ENCODE data around the gene SETDB1.
A peak's percentile ranks its signal among the peaks of the same experiment; 100 is the strongest.
"Not testable (repeated sequence)": the region's sequence is repeated elsewhere in the genome, so short reads cannot be mapped to it uniquely, and the experiment has no call there.

The SETDB1 gene

DNA sequence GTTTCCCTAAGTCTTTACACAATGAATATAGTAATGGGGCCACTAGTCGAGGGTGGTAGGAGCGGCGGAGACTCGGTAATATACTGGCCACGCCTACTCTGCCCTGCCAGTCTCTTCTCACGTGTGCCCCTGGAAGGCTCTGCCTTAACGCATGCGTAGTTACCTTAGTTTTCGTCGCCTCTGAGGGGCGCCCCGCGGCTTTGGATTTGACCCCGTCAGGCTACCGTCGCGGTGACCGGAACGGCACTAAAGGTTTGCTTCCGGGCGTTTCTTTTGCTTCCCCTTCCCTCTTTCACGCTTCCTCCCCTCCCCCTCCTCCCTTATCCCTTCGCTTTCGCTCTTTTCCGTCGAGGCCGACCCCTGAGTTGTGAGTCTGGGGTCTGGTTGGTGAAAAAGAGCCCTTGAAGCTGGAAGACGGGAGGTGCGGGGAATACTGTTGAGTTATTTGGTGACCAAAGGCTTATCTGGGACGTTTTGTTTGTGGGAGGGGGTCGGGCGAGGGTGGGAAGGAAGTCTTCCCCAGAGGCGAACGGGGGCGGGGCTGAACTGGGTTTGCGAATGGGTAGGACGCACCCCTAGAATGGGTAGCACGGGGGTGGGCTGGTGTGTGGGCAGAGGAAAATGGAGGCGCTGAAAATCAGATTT lies at the start of gene SETDB1:
Gene SETDB1 (plus strand): TSS at position 267 of the 645 bp plus-strand sequence. CDS start 1,352 bp downstream, outside the sequence.
- Mint-ChIP-seq H3K36me3 (peaks cover 43% of the 10 kb centered on the region), H3K9me3 (peaks cover 6% of the 10 kb centered on the region), H3K4me3 (peak within 1 kb of the TSS; percentile 96), H3K4me1 (peaks cover 37% of the 10 kb centered on the region), H3K27me3 (no peaks in the 10 kb centered on the region), H3K27ac (peak within 1 kb of the TSS; percentile 94)
- CTCF ChIA-PET = interaction anchor here (0.9 to 2.2 kb wide), 3 partner anchors 122 to 366 kb away, joined by 3 to 8 read pairs (median 3); no protein-coding TSS in a partner anchor
- DNase-seq = peak; percentile 96

GRCh38 chr1:150878931-150879330 lies 47.2 kb upstream of the SETDB1 start:
- Mint-ChIP-seq H3K27me3 (peaks cover 14% of the 10 kb centered on the region), H3K4me1 (peaks cover 41% of the 10 kb centered on the region)
- CTCF ChIA-PET = interaction anchor here (0.7 to 1.4 kb wide), 3 partner anchors 16 to 249 kb away, joined by 3 to 4 read pairs (median 4); no protein-coding TSS in a partner anchor
- not testable (repeated sequence) for H3K27ac Mint-ChIP-seq, H3K9me3 Mint-ChIP-seq, DNase-seq, H3K36me3 Mint-ChIP-seq, H3K4me3 Mint-ChIP-seq

- H3K36me3 Mint-ChIP-seq = no peaks in the 10 kb centered on the region
- CTCF ChIA-PET = no interaction called here
- peaks cover 20% of the 10 kb centered on the region for H3K27me3 Mint-ChIP-seq
- no peak for DNase-seq
- H3K4me1 Mint-ChIP-seq = peaks cover 32% of the 10 kb centered on the region
- no peak overlapping the region for H3K4me3 Mint-ChIP-seq
- no peaks in the 10 kb centered on the region for H3K9me3 Mint-ChIP-seq
- no peak overlapping the region for H3K27ac Mint-ChIP-seq
These were observed 44.7 kb upstream of the SETDB1 start for GRCh38 chr1:150881331-150882070.

- Mint-ChIP-seq H3K27me3 (peaks cover 33% of the 10 kb centered on the region), H3K4me1 (peaks cover 26% of the 10 kb centered on the region)
- H3K36me3 Mint-ChIP-seq, H3K4me3 Mint-ChIP-seq, H3K9me3 Mint-ChIP-seq, H3K27ac Mint-ChIP-seq, DNase-seq, CTCF ChIA-PET: not testable (repeated sequence)
These were observed 43.0 kb upstream of the SETDB1 start for GRCh38 chr1:150883121-150883520.

- H3K4me1 Mint-ChIP-seq = peaks cover 51% of the 10 kb centered on the region
- H3K9me3 Mint-ChIP-seq = no peaks in the 10 kb centered on the region
- H3K27ac Mint-ChIP-seq = no peak within 1 kb of the TSS
- H3K36me3 Mint-ChIP-seq = peaks cover 3% of the 10 kb centered on the region
- peaks cover 33% of the 10 kb centered on the region for H3K27me3 Mint-ChIP-seq
- CTCF ChIA-PET = no interaction called here
- no peak for DNase-seq
- H3K4me3 Mint-ChIP-seq = no peak within 1 kb of the TSS
These were observed 39.1 kb upstream of the SETDB1 start, which contains the start of gene CTXND2 for GRCh38 chr1:150887018-150887417. Gene CTXND2, plus strand, starts transcription at chr1:150887136. Its CDS starts 25,179 bp downstream, at chr1:150912315.

DNA sequence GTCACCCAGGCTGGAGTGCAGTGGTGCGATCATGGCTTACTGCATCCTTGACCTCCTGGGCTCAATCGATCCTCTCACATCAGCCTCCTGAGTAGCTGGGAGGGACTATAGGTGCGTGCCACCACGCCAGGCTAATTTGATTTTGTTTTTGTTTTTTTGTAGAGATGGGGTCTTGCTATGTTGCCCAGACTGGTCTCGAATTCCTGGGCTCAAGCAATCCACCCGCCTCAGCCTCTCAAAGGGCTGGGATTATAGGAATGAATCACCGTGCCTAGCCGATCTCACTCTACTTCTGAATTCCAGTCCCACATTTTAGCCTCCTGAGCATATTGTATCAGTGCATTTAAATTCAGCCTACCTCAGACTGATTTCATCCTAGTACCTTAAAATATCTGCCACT lies 37.4 kb upstream of the SETDB1 start:
- Mint-ChIP-seq H3K27me3 (peaks cover 24% of the 10 kb centered on the region), H3K36me3 (peaks cover 3% of the 10 kb centered on the region), H3K4me3 (no peak overlapping the region), H3K9me3 (no peaks in the 10 kb centered on the region), H3K27ac (no peak overlapping the region), H3K4me1 (peaks cover 43% of the 10 kb centered on the region)
- no peak for DNase-seq
- CTCF ChIA-PET = no interaction called here

DNA sequence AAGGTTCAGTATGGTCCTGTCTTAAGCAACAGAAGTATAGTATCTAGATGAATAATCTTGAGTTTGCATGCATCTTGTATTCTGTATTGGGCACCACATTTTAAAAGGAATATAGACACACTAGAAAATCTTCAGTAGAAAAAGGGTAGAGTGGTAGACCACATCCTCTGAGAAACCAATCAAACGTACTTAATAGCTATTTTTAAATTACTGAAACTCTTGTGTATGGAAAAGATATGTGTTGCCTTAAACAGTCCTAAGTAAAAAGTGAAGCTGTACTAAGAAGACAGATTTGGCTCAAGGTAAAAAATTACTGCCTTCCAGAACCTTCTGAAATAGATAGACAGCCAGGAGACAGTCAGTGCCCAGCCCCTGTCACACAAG lies 36.1 kb upstream of the SETDB1 start:
- CTCF ChIA-PET = interaction anchor here (1.1 to 1.4 kb wide), 2 partner anchors 30 to 32 kb away, joined by 4 read pairs; no protein-coding TSS in a partner anchor
- peak overlapping the region; percentile 0 for H3K4me3 Mint-ChIP-seq
- peaks cover 39% of the 10 kb centered on the region for H3K4me1 Mint-ChIP-seq
- no peaks in the 10 kb centered on the region for H3K9me3 Mint-ChIP-seq
- H3K27ac Mint-ChIP-seq = peak overlapping the region; percentile 56
- peaks cover 3% of the 10 kb centered on the region for H3K36me3 Mint-ChIP-seq
- H3K27me3 Mint-ChIP-seq = peaks cover 23% of the 10 kb centered on the region
- DNase-seq = no peak

DNA sequence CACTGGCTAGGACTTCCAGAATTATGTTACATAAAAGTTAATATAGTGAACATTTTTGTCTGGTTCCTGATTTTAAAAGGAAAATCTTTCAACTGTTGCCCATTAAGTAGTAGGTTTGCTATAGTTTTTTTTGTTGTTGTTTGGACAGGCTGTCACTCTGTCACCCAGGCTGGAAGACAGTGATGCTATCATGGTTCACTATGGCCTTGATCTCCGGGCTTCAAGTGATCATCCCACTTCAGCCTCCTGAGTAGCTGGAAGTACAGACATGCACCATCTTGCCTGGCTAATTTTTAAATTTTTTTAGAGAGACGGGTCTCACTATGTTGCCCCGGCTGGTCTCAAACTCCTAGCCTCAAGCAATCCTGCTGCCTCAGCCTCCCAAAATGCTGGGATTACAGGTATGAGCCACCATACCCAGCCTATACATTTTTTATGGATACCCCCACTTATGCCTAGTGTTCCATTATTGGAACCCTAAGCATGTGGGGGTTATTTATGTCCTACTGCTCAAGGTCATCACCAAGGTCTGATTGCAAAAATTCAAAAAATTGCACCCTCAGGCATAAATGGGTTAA lies 32.7 kb upstream of the SETDB1 start:
- H3K4me1 Mint-ChIP-seq = peaks cover 29% of the 10 kb centered on the region

DNA sequence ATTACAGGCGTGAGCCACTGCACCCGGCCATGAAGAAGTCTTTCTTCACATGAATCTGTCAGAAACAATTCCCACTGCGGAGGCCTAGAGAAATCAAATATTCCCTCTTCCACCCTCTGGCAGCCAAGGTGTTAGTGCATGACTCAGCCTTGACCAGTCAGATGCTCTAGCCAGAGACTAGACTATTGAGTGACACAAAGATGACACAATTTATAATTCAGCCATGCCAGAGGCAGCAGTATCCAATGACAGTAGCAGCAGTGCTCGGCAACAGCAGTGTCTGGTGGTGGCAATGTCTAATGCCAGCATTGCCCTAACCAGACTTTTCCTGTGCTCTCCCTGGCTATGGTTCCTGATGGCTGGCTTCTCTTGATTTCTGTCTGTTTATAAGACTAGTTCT lies 30.5 kb upstream of the SETDB1 start:
- H3K27me3 Mint-ChIP-seq = peaks cover 22% of the 10 kb centered on the region
- no peaks in the 10 kb centered on the region for H3K36me3 Mint-ChIP-seq
- no peak for DNase-seq
- peaks cover 11% of the 10 kb centered on the region for H3K4me1 Mint-ChIP-seq
- H3K27ac Mint-ChIP-seq = no peak overlapping the region
- no peaks in the 10 kb centered on the region for H3K9me3 Mint-ChIP-seq
- CTCF ChIA-PET = no interaction called here
- H3K4me3 Mint-ChIP-seq = no peak overlapping the region

More for the DNA sequence above, 32.7 kb upstream of the SETDB1 start:
- no peak overlapping the region for H3K27ac Mint-ChIP-seq
- no peak overlapping the region for H3K4me3 Mint-ChIP-seq
- CTCF ChIA-PET = interaction anchor here (1.8 kb wide), 1 partner anchor 29 kb away, joined by 4 read pairs; no protein-coding TSS in a partner anchor
- no peaks in the 10 kb centered on the region for H3K9me3 Mint-ChIP-seq
- DNase-seq = no peak
- peaks cover 14% of the 10 kb centered on the region for H3K27me3 Mint-ChIP-seq
- peaks cover 3% of the 10 kb centered on the region for H3K36me3 Mint-ChIP-seq

DNA sequence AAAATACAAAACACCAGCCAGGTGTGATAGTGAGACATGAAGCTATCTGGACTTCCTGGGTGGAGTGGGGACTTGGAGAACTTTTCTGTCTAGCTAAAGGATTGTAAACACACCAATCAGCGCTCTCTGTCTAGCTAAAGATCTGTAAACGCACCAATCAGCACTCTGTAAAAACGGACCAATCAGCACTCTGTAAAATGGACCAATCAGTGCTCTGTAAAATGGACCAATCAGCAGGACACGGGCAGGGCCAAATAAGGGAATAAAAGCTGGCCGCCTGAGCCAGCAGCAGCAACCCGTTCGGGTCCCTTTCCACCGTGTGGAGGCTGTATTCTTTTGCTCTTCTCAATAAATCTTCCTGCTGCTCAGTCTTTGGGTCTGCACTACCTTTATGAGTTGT lies 26.4 kb upstream of the SETDB1 start:
- not testable (repeated sequence) for H3K4me3 Mint-ChIP-seq, H3K36me3 Mint-ChIP-seq, H3K9me3 Mint-ChIP-seq, H3K27ac Mint-ChIP-seq, DNase-seq, H3K4me1 Mint-ChIP-seq
- H3K27me3 Mint-ChIP-seq = peaks cover 23% of the 10 kb centered on the region
- CTCF ChIA-PET = interaction anchor here (1.3 kb wide), 1 partner anchor 22 kb away, joined by 3 read pairs; no protein-coding TSS in a partner anchor

- Mint-ChIP-seq H3K4me3 (no peak overlapping the region), H3K36me3 (no peaks in the 10 kb centered on the region), H3K4me1 (no peaks in the 10 kb centered on the region), H3K27ac (no peak overlapping the region), H3K9me3 (no peaks in the 10 kb centered on the region), H3K27me3 (peaks cover 12% of the 10 kb centered on the region)
- CTCF ChIA-PET = no interaction called here
- no peak for DNase-seq
These were observed 23.8 kb upstream of the SETDB1 start for GRCh38 chr1:150902346-150902745.

GRCh38 chr1:150902751-150903150 lies 23.4 kb upstream of the SETDB1 start:
- Mint-ChIP-seq H3K36me3 (no peaks in the 10 kb centered on the region), H3K4me3 (no peak overlapping the region), H3K9me3 (no peaks in the 10 kb centered on the region), H3K4me1 (no peaks in the 10 kb centered on the region), H3K27ac (no peak overlapping the region), H3K27me3 (peaks cover 12% of the 10 kb centered on the region)
- no peak for DNase-seq
- CTCF ChIA-PET = no interaction called here

- Mint-ChIP-seq H3K27ac (no peak overlapping the region), H3K9me3 (peaks cover 4% of the 10 kb centered on the region), H3K36me3 (no peaks in the 10 kb centered on the region), H3K27me3 (peaks cover 5% of the 10 kb centered on the region), H3K4me1 (no peaks in the 10 kb centered on the region), H3K4me3 (no peak overlapping the region)
- DNase-seq = no peak
- CTCF ChIA-PET = no interaction called here
These were observed 20.9 kb upstream of the SETDB1 start for GRCh38 chr1:150905301-150905700.

DNA sequence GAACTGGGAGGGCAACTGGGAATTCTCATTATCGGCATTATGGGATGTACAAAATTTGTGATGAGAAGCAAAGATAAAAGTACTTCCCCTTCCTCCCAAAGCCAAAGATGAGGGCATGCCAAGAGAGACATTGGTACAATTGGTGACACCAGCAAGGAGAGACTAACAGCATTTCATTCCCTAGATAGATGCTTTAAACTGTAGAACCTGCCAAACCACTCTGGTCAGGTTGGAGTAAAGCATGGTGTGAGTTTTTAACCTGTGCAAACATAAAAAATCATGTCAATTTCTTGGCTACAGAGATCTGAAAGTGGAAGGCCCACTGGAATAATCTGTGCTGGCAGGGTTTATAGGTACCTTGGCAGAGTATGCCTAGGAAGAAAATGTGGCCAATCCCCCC lies 19.8 kb upstream of the SETDB1 start:
- H3K4me3 Mint-ChIP-seq = no peak overlapping the region
- CTCF ChIA-PET = no interaction called here
- no peak for DNase-seq
- no peaks in the 10 kb centered on the region for H3K36me3 Mint-ChIP-seq
- H3K4me1 Mint-ChIP-seq = no peaks in the 10 kb centered on the region
- no peak overlapping the region for H3K27ac Mint-ChIP-seq
- peaks cover 5% of the 10 kb centered on the region for H3K27me3 Mint-ChIP-seq
- H3K9me3 Mint-ChIP-seq = peaks cover 4% of the 10 kb centered on the region
